GM20000 (cell line): Measurements from ENCODE around the gene MYD88.

Experiments
- DNase-seq: peaks from one replicate; pipeline ENCODE4 v3.0.0; 2012; ENCODE audit warnings: low spot score
- CTCF ChIP-seq: IDR thresholded peaks from 2 replicates; pipeline ENCODE4 v1.5.1; 2012; ENCODE audit warnings: mild to moderate bottlenecking, control low read depth; ENCODE audit errors: extremely low read depth, missing control alignments

MYD88 gene

GRCh38 chr3:38141952-38142273 lies 3.5 kb downstream of the MYD88 start:
- TF ChIP-seq CTCF = no peak
- DNase-seq = no peak

- TF ChIP-seq CTCF = no peak
- no peak for DNase-seq
Observed at GRCh38 chr3:38142959-38143358, 4.5 kb downstream of the MYD88 start.

- DNase-seq = no peak
- no peak for TF ChIP-seq CTCF
Observed at GRCh38 chr3:38143511-38143910, 5.0 kb downstream of the MYD88 start.

GRCh38 chr3:38146504-38146903 lies 8.0 kb downstream of the MYD88 start:
- no peak for DNase-seq
- no peak for TF ChIP-seq CTCF

GRCh38 chr3:38147421-38147820 lies 9.0 kb downstream of the MYD88 start:
- TF ChIP-seq CTCF = no peak
- no peak for DNase-seq

- no peak for DNase-seq
- TF ChIP-seq CTCF = no peak
Observed at GRCh38 chr3:38148311-38148882, 9.9 kb downstream of the MYD88 start.

- no peak for DNase-seq
- TF ChIP-seq CTCF = no peak
Observed at GRCh38 chr3:38149708-38150107, 11.2 kb downstream of the MYD88 start.
